Activated T-cell treated with anti-CD3 and anti-CD28 coated beads, Interleukin-2, amount 50 U/mL, for 72 hours (primary cell): ENCODE results near the gene LCMT1. TPM values are rescaled to one million over a fixed set of nuclear protein-coding genes. Genes with fewer than 3 reads are reported as not detected.
"Not testable (repeated sequence)": the region's sequence is repeated elsewhere in the genome, so short reads cannot be mapped to it uniquely, and the experiment has no call there.

ENCODE experiments used
- ATAC-seq, 2 donors: fragments of 150-1000 bp; cut with Tn5 transposase; replicated peaks in 1 of 2; 2 replicates each; pipeline ENCODE4 v1.10.0; 2021; ENCODE audit warnings: moderate library complexity in 2 of 2, mild to moderate bottlenecking in 1 of 2
- DNase-seq, 2 donors: peaks; one replicate each; pipeline ENCODE4 v3.0.0; 2021 to 2022; ENCODE audit warnings: mixed read lengths in 1 of 2
- H3K27ac Mint-ChIP-seq: one replicate; pipeline ENCODE4 v1.8.0; 2022; ENCODE audit warnings: mild to moderate bottlenecking, moderate library complexity, mixed read lengths
- H3K27me3 Mint-ChIP-seq: one replicate; pipeline ENCODE4 v1.8.0; 2022; ENCODE audit warnings: low read depth, mixed read lengths
- H3K36me3 Mint-ChIP-seq, 2 donors: one replicate each; pipeline ENCODE4 v1.8.0; 2022; ENCODE audit warnings: mixed read lengths in 2 of 2, mild to moderate bottlenecking in 1 of 2; ENCODE audit not compliant: insufficient read depth in 2 of 2
- H3K4me1 Mint-ChIP-seq: one replicate; pipeline ENCODE4 v1.8.0; 2022; ENCODE audit warnings: low read depth, mixed read lengths
- H3K4me3 Mint-ChIP-seq, 2 donors: one replicate each; pipeline ENCODE4 v1.8.0; 2022; ENCODE audit warnings: mild to moderate bottlenecking in 2 of 2, mixed read lengths in 2 of 2, moderate library complexity in 2 of 2
- H3K9me3 Mint-ChIP-seq, 2 donors: one replicate each; pipeline ENCODE4 v1.8.0; 2022; ENCODE audit warnings: mixed read lengths in 2 of 2
- total RNA-seq, 2 donors: library from RNA; stranded (reverse); gene quantifications; one replicate each; pipeline ENCODE4 v1.2.3, GENCODE V29; 2022

LCMT1 gene
- total RNA-seq, 2 donors from 2014 or later, result 43.7 to 50.1 TPM

- no peaks in the 10 kb centered on the region for H3K27me3 Mint-ChIP-seq
- peak overlapping the region; percentile 97 to 99 for H3K4me3 Mint-ChIP-seq
- peak overlapping the region; percentile 66 for H3K27ac Mint-ChIP-seq
- no peak for ATAC-seq
- peaks cover 4 to 7% of the 10 kb centered on the region in 2 donors for H3K36me3 Mint-ChIP-seq
- H3K9me3 Mint-ChIP-seq, result no peaks in the 10 kb centered on the region
- DNase-seq, result no peak
- H3K4me1 Mint-ChIP-seq, result peaks cover 42% of the 10 kb centered on the region
Observed at GRCh38 chr16:25107466-25107792, 4.1 kb upstream of the LCMT1 start.

- no peak overlapping the region for H3K27ac Mint-ChIP-seq
- ATAC-seq, result no peak
Observed at GRCh38 chr16:25108054-25108453, 3.5 kb upstream of the LCMT1 start.

GRCh38 chr16:25109643-25110042, 1.9 kb upstream of the LCMT1 start:
- H3K27ac Mint-ChIP-seq, result no peak overlapping the region

More at GRCh38 chr16:25108054-25108453, 3.5 kb upstream of the LCMT1 start:
- Mint-ChIP-seq H3K36me3 (peaks cover 4 to 7% of the 10 kb centered on the region in 2 donors), H3K27me3 (no peaks in the 10 kb centered on the region), H3K9me3 (no peaks in the 10 kb centered on the region), H3K4me1 (peaks cover 47% of the 10 kb centered on the region), H3K4me3 (peak overlapping the region; percentile 97 to 99)
- DNase-seq, result peak; percentile 37 to 56

GRCh38 chr16:25110387-25110947, 1.1 kb upstream of the LCMT1 start:
- peaks cover 4 to 7% of the 10 kb centered on the region in 2 donors for H3K36me3 Mint-ChIP-seq
- H3K27ac Mint-ChIP-seq, result peak overlapping the region; percentile 97
- peak overlapping the region; percentile 92 to 99 for H3K4me3 Mint-ChIP-seq
- ATAC-seq (no peak), DNase-seq (peak; percentile 46 to 60)
- no peaks in the 10 kb centered on the region for H3K9me3 Mint-ChIP-seq
- peaks cover 67% of the 10 kb centered on the region for H3K4me1 Mint-ChIP-seq
- H3K27me3 Mint-ChIP-seq, result no peaks in the 10 kb centered on the region

More at GRCh38 chr16:25109643-25110042, 1.9 kb upstream of the LCMT1 start:
- H3K9me3 Mint-ChIP-seq, result no peaks in the 10 kb centered on the region
- DNase-seq (no peak), ATAC-seq (no peak)
- H3K4me1 Mint-ChIP-seq, result peaks cover 59% of the 10 kb centered on the region
- H3K4me3 Mint-ChIP-seq, result peak overlapping the region in 1 of 2 donors; percentile 99
- peaks cover 4 to 7% of the 10 kb centered on the region in 2 donors for H3K36me3 Mint-ChIP-seq
- H3K27me3 Mint-ChIP-seq, result no peaks in the 10 kb centered on the region

GRCh38 chr16:25114121-25114520, 2.6 kb downstream of the LCMT1 start:
- Mint-ChIP-seq H3K4me1 (peaks cover 68% of the 10 kb centered on the region), H3K36me3 (peaks cover 4 to 5% of the 10 kb centered on the region in 2 donors), H3K4me3 (no peak overlapping the region), H3K9me3 (no peaks in the 10 kb centered on the region), H3K27me3 (no peaks in the 10 kb centered on the region), H3K27ac (no peak overlapping the region)
- ATAC-seq (no peak), DNase-seq (no peak)

GRCh38 chr16:25118851-25119578, 7.5 kb downstream of the LCMT1 start:
- ATAC-seq, result peak in 1 of 2 donors; percentile 49
- Mint-ChIP-seq H3K36me3 (no peaks in the 10 kb centered on the region), H3K9me3 (no peaks in the 10 kb centered on the region), H3K4me1 (peaks cover 43% of the 10 kb centered on the region), H3K27me3 (no peaks in the 10 kb centered on the region), H3K4me3 (no peak overlapping the region), H3K27ac (peak overlapping the region; percentile 2)
- no peak for DNase-seq

GRCh38 chr16:25121824-25122600, 10.5 kb downstream of the LCMT1 start:
- H3K4me3 Mint-ChIP-seq, result no peak overlapping the region
- H3K36me3 Mint-ChIP-seq, result no peaks in the 10 kb centered on the region
- no peak for ATAC-seq
- H3K9me3 Mint-ChIP-seq, result no peaks in the 10 kb centered on the region
- no peak for DNase-seq
- H3K27ac Mint-ChIP-seq, result no peak overlapping the region
- no peaks in the 10 kb centered on the region for H3K27me3 Mint-ChIP-seq
- peaks cover 43% of the 10 kb centered on the region for H3K4me1 Mint-ChIP-seq

GRCh38 chr16:25124503-25124902, 13.0 kb downstream of the LCMT1 start:
- Mint-ChIP-seq H3K9me3 (no peaks in the 10 kb centered on the region), H3K27ac (peak overlapping the region; percentile 8), H3K36me3 (no peaks in the 10 kb centered on the region), H3K27me3 (no peaks in the 10 kb centered on the region), H3K4me1 (peaks cover 38% of the 10 kb centered on the region), H3K4me3 (no peak overlapping the region)
- DNase-seq (no peak), ATAC-seq (peak in 1 of 2 donors; percentile 10)

- H3K9me3 Mint-ChIP-seq, DNase-seq, H3K36me3 Mint-ChIP-seq, H3K27me3 Mint-ChIP-seq: not testable (repeated sequence)
- peak; percentile 19 to 23 for ATAC-seq
- peak overlapping the region; percentile 36 for H3K27ac Mint-ChIP-seq
- H3K4me1 Mint-ChIP-seq, result peaks cover 38% of the 10 kb centered on the region
- H3K4me3 Mint-ChIP-seq, result peak overlapping the region in 1 of 2 donors; percentile 3
Observed at GRCh38 chr16:25126086-25126666, 14.6 kb downstream of the LCMT1 start.

GRCh38 chr16:25126820-25127232, 15.3 kb downstream of the LCMT1 start:
- Mint-ChIP-seq H3K4me3 (peak overlapping the region in 1 of 2 donors; percentile 3), H3K36me3 (peaks cover 0 to 2% of the 10 kb centered on the region in 2 donors), H3K9me3 (no peaks in the 10 kb centered on the region), H3K27me3 (no peaks in the 10 kb centered on the region), H3K4me1 (peaks cover 38% of the 10 kb centered on the region), H3K27ac (peak overlapping the region; percentile 36)
- ATAC-seq (peak; percentile 88 to 90), DNase-seq (peak; percentile 31 to 40)

- not testable (repeated sequence) for H3K4me3 Mint-ChIP-seq, H3K36me3 Mint-ChIP-seq, H3K27ac Mint-ChIP-seq, H3K4me1 Mint-ChIP-seq, ATAC-seq, H3K9me3 Mint-ChIP-seq, H3K27me3 Mint-ChIP-seq, DNase-seq
Observed at GRCh38 chr16:25132751-25133150, 21.2 kb downstream of the LCMT1 start.

- peaks cover 4 to 5% of the 10 kb centered on the region in 2 donors for H3K36me3 Mint-ChIP-seq
- no peaks in the 10 kb centered on the region for H3K9me3 Mint-ChIP-seq
- no peaks in the 10 kb centered on the region for H3K27me3 Mint-ChIP-seq
- H3K27ac Mint-ChIP-seq, result no peak overlapping the region
- no peaks in the 10 kb centered on the region for H3K4me1 Mint-ChIP-seq
- no peak overlapping the region for H3K4me3 Mint-ChIP-seq
- no peak for ATAC-seq
- no peak for DNase-seq
Observed at GRCh38 chr16:25134166-25134700, 22.7 kb downstream of the LCMT1 start.
